Urinary bladder (tissue), 4 donors: Measurements from ENCODE around the gene CCDC43. TPM values are rescaled to one million over a fixed set of nuclear protein-coding genes. Genes with fewer than 3 reads are reported as not detected.

Experiments used
- DNase-seq: peaks from one replicate; pipeline ENCODE4 v3.0.0-alpha.2; 2015; ENCODE audit errors: extremely low spot score
- H3K27ac ChIP-seq: one replicate; pipeline ENCODE4 v1.5.1; 2013; ENCODE audit warnings: low read depth, mild to moderate bottlenecking, moderate library complexity
- H3K36me3 ChIP-seq: one replicate; pipeline ENCODE4 v1.6.1; 2013; ENCODE audit warnings: mild to moderate bottlenecking, moderate library complexity; ENCODE audit not compliant: insufficient read depth
- H3K4me1 ChIP-seq: one replicate; pipeline ENCODE4 v1.6.1; 2013; ENCODE audit warnings: mild to moderate bottlenecking, moderate library complexity; ENCODE audit not compliant: insufficient read depth
- H3K4me3 ChIP-seq: one replicate; pipeline ENCODE4 v1.5.1; 2013; ENCODE audit warnings: low read depth, low read length
- WGBS: extraction: QIAGEN DNeasy Blood & Tissue Kit; methylation state at CpG from one replicate; pipeline ENCODE4 v1.1.7; 2013; 5-methylcytosine and 5-hydroxymethylcytosine counted together
- polyA plus RNA-seq: library from polyadenylated mRNA; stranded (reverse); fragments of 200-250 nt; gene quantifications from one replicate; pipeline ENCODE4 v1.2.3, GENCODE V29; 2013
- small RNA-seq: library from RNA; depleted of rRNA; stranded (forward); fragments of <200 nt; gene quantifications from one replicate; pipeline ENCODE3, GENCODE V24; 2014
- total RNA-seq: library from RNA; depleted of rRNA; stranded (reverse); fragments of >200 nt; gene quantifications from one replicate; pipeline ENCODE4 v1.2.3, GENCODE V29; 2014
- donor health status: healthy with polysubstance abuse.
- donor health status: healthy.

Gene CCDC43
- total and polyA plus RNA-seq, 2 donors = 10.8 to 27.4 TPM

DNA sequence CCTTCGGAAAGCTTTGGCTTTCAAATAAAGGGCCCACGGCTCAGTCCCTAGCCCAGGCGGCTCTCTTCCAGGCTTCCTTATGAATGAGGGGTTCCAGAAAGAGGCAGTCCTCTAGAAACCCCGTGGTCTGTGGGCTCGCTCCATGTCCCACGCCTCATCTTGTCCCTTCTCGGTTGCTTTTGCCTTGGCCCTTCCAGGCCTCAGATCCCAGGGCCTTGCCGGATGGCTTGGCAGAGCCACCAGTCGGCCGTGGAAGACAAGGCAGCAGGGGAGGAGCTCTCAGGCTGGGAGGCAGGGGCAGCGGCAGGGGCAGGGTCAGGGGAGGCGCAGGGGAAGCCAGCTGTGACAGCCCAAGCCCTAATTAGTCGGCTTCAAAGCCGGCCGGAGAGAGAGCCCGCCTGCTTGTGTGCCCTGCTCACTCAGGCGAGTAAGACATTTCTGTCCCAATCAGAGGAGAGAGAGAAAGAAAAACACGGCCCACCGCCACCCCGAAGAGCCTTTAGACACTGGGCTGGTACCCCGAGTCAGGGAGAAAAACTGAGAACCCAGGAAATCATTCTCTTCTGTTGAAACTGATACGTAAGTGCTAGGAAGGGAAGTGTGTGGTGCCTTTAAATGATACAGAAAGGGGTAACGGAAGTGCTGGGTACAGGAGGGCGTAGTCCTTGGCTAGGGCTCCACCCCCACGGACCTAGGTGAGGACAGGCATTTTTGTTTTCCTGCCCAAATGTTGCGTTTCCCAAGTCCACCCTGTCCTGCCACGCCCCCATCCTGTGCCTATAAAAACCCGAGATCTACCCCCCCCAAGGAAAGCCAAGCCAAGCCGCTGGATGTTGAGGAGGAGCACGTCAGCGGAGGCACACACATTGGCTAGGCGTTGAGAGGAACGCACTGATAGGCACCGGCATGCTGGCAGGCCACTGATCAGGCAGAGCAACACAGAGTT is 61.1 kb downstream of the CCDC43 start:
- WGBS = 52% methylated on average over 34 of the region's 34 CpGs
- H3K36me3 ChIP-seq = no peaks in the 10 kb centered on the region
- H3K4me1 ChIP-seq = no peaks in the 10 kb centered on the region
- peak; percentile 8 for DNase-seq
- H3K27ac ChIP-seq = peak overlapping the region; percentile 38
- H3K4me3 ChIP-seq = peak overlapping the region; percentile 12

DNA sequence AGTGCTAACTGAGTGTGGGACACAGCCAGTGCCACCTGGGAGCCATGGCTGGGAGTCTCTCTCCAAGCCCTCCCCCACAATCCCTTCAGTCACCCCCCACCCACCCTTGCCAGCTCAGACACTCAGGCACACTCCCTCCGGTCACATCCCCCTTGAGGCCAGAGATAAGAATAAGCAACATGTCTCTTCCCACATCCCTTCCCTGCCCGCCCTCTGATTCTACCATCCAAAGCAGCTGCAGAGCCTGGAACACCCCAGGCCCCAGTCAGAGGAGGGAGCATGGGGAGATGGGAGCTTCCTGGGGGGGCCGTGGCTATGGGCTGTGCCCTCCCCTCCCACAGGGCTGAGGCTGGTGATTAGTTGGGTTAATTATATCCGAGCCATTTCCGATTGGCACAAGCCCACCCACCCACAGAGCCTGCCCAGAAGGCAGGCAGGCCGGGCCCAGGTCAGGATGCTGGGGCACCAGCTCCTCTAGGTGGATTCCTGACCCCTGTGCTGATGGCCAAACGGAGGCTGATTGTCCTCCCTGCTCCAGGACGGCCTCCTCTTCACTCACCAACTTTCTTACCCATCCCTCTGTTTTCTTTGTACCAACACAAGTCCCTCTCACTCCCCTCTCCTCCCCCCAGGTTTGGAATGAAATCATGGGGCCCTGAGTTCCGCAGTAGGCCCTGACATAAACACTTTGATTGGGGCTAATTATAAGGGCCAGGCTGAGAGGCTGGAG is 61.9 kb downstream of the CCDC43 start:
- Histone ChIP-seq H3K36me3 (no peaks in the 10 kb centered on the region), H3K27ac (no peak overlapping the region), H3K4me1 (no peaks in the 10 kb centered on the region), H3K4me3 (peak overlapping the region; percentile 12)
- no peak for DNase-seq
- WGBS = 82% methylated on average over 9 of the region's 9 CpGs

Small RNA genes lying within 50 kb of the gene (small RNA-seq; reads per million reads assigned to genes)
- gene RN7SL819P (not detected), gene SMCO4P1 (not detected)

Other genes starting within 250 kb of the CCDC43 start
- 63.4 TPM for gene GPATCH8, start 186.4 kb downstream of the CCDC43 start, total RNA-seq
- gene GPATCH8, start 186.4 kb downstream of the CCDC43 start, polyA plus RNA-seq = 19.3 TPM
- 9.8 TPM for gene FZD2, start 132.3 kb downstream of the CCDC43 start, total RNA-seq
- gene FZD2, start 132.3 kb downstream of the CCDC43 start, polyA plus RNA-seq = 14.7 TPM
- not detected for gene MEIOC, start 33.3 kb downstream of the CCDC43 start, total RNA-seq
- 0.05 TPM for gene MEIOC, start 33.3 kb downstream of the CCDC43 start, polyA plus RNA-seq
- 7.1 TPM for gene DBF4B, start 18.9 kb upstream of the CCDC43 start, total RNA-seq
- 7.2 TPM for gene DBF4B, start 18.9 kb upstream of the CCDC43 start, polyA plus RNA-seq
- gene ADAM11, start 69.2 kb upstream of the CCDC43 start, total RNA-seq = 1.9 TPM
- 0.81 TPM for gene ADAM11, start 69.2 kb upstream of the CCDC43 start, polyA plus RNA-seq
- gene GJC1, start 140.5 kb upstream of the CCDC43 start, total RNA-seq = 63.2 TPM
- 21.8 TPM for gene GJC1, start 140.5 kb upstream of the CCDC43 start, polyA plus RNA-seq
- 2.1 TPM for gene HIGD1B, start 158.1 kb upstream of the CCDC43 start, total RNA-seq
- gene HIGD1B, start 158.1 kb upstream of the CCDC43 start, polyA plus RNA-seq = 9.6 TPM
- gene EFTUD2, start 209.7 kb upstream of the CCDC43 start, total RNA-seq = 79.3 TPM
- 34.4 TPM for gene EFTUD2, start 209.7 kb upstream of the CCDC43 start, polyA plus RNA-seq
- 0.53 TPM for gene GFAP, start 225.7 kb upstream of the CCDC43 start, total RNA-seq
- gene GFAP, start 225.7 kb upstream of the CCDC43 start, polyA plus RNA-seq = 1.4 TPM